ENCODE measurements around the gene SCYGR4. TPM values are rescaled to one million over a fixed set of nuclear protein-coding genes. Genes with fewer than 3 reads are reported as not detected.

The SCYGR4 gene
- not detected in 2 replicates for total RNA-seq

GRCh38 chr2:227617316-227618230, at the start of gene SCYGR4:
Gene SCYGR4, plus strand, starts transcription at chr2:227617498. Its CDS starts 0 bp downstream, at chr2:227617498.

GRCh38 chr2:227598835-227599503, 18.3 kb upstream of the SCYGR4 start, which contains the start of gene SCYGR2:
Gene SCYGR2, plus strand, starts transcription at chr2:227598893. Its CDS starts 0 bp downstream, at chr2:227598893.

GRCh38 chr2:227614740-227615139, 2.6 kb upstream of the SCYGR4 start, which contains the start of gene SCYGR3:
Gene SCYGR3, minus strand, starts transcription at chr2:227614840. Its CDS starts 0 bp downstream, at chr2:227614840.

GRCh38 chr2:227666631-227667170, 49.4 kb downstream of the SCYGR4 start, which contains the start of gene SCYGR5:
Gene SCYGR5, plus strand, starts transcription at chr2:227666804. Its CDS starts 0 bp downstream, at chr2:227666804.

Other genes starting within 250 kb of the SCYGR4 start
- gene TM4SF20, start 238.2 kb upstream of the SCYGR4 start, total RNA-seq = under 0.01 TPM in 1 of 2 replicates, not detected in the other
- gene SCYGR1, start 229.5 kb upstream of the SCYGR4 start, total RNA-seq = not detected in 2 replicates
- gene AGFG1, start 145.3 kb upstream of the SCYGR4 start, total RNA-seq = 14.3 and 24.6 TPM in 2 replicates
- gene SCYGR2, start 18.6 kb upstream of the SCYGR4 start, total RNA-seq = not detected in 2 replicates
- not detected in 2 replicates for gene SCYGR3, start 2.7 kb upstream of the SCYGR4 start, total RNA-seq
- gene SCYGR5, start 49.3 kb downstream of the SCYGR4 start, total RNA-seq = not detected in 2 replicates
- under 0.01 and 0.16 TPM in 2 replicates for gene SLC19A3, start 100.5 kb downstream of the SCYGR4 start, total RNA-seq
- gene SCYGR6, start 107.3 kb downstream of the SCYGR4 start, total RNA-seq = not detected in 2 replicates
- not detected in 2 replicates for gene SCYGR7, start 110.8 kb downstream of the SCYGR4 start, total RNA-seq
- gene SCYGR8, start 128.4 kb downstream of the SCYGR4 start, total RNA-seq = not detected in 2 replicates
- gene CCL20, start 196.3 kb downstream of the SCYGR4 start, total RNA-seq = not detected in 2 replicates